ENCODE measurements around the gene IPO4. TPM values are rescaled to one million over a fixed set of nuclear protein-coding genes. Genes with fewer than 3 reads are reported as not detected.

Gene IPO4
- total and polyA plus RNA-seq, 2 of the 13 experiments (the other 11 are each of a cell fraction or from before 2014, with no cell fraction given): 39.0 to 179 TPM

DNA sequence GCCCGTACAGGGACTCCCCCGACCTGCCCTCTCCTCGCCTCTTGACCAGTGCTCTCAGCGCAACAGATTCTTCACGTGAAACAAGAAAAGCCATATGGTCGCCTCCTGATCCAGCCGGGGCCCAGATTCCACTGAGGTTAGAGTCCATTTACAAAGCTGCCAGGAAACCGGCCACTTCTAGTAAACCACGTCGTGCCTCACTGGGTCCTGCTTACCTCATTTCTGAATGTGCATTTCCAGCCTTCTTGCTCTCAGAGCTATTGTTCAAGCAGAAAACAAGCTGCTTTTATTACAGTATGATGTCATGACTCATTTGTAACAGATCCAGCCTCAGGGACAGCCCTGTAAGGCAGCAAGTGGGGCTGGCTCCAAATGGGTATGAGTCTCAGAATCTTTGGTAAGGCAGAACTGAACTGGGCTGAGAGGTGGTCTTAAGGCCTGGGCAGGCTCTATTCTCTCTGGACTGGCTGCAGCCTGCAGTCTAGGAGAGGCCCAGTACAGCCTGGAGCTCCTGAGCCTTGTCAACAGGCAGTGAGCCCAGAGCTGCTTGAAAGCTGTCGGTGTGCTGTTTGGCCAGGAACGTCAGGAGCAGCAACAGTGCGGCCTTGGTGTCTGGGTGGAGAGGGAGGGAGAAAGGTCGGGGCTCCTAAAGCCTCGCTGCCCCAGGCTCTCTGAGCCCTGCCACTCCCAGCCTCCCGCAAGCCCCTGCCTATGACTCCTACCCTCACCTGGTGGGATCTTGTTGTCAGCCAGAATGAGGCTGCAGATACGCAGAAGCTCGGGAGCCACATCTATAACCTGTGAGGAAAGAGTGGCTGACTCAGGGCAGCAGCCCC lies 8.4 kb downstream of the IPO4 start:
- Histone ChIP-seq H3K36me3 (replicated peaks in 1 of 2; ENCODE audit: control insufficient read depth in 1 of 2, insufficient read depth in 2 of 2, low read length in 2 of 2) (peaks cover 69 to 75% of the 10 kb centered on the region in 2 experiments), H4K20me1 (ENCODE audit: insufficient read depth, low read length) (no peaks in the 10 kb centered on the region), H3K4me2 (ENCODE audit: low read depth, low read length) (no peak overlapping the region), H3K4me1 (ENCODE audit: insufficient read depth, low read length) (no peaks in the 10 kb centered on the region), H3K27me3 (ENCODE audit: control insufficient read depth in 1 of 2, insufficient read depth in 2 of 2, low read length in 2 of 2) (no peaks in the 10 kb centered on the region), H3K27ac (ENCODE audit: extremely low read length, insufficient read depth, low read length) (no peak overlapping the region), H3K79me2 (ENCODE audit: insufficient read depth, low read length) (no peaks in the 10 kb centered on the region), H3K9ac (ENCODE audit: insufficient read depth, low read depth, low read length) (no peak overlapping the region), H3K9me3 (ENCODE audit: low read length) (no peaks in the 10 kb centered on the region), H2AFZ (ENCODE audit: low read length) (no peak overlapping the region), H3K4me3 (replicated peaks in 1 of 3; ENCODE audit: insufficient read depth in 1 of 3, low read depth in 2 of 3, low read length in 3 of 3) (no peak overlapping the region)
- FAIRE-seq (no peak), ATAC-seq (no peak), DNase-seq (ENCODE audit: low spot score) (no peak)
- ChIA-PET CTCF (ENCODE audit: low intra/inter-chr PET ratio, low total read pairs) (no interaction called here), POLR2A (interaction anchor here (0.8 to 8.1 kb wide), 14 partner anchors 8 to 129 kb away, joined by 3 to 65 read pairs (median 6); partner anchors contain the start of genes CARMIL3, CHMP4A, DCAF11 and EMC9)
- in situ Hi-C loops (cut with HindIII; ENCODE audit: extremely low pct_ligation_motif_present, low pct_unique_long_range_greater_than_20kb): no loop called here
- intact Hi-C loops (cut with micrococcal nuclease; ENCODE audit: unreplicated experiment): no loop called here
- 96% methylated on average over 18 of the region's 18 CpGs for WGBS (ENCODE audit: low lambda C conversion rate)
- no TSS peak for BruUV-seq (replicated peaks)
- TF ChIP-seq CREB1 (IDR thresholded peaks at IDR 0.05) (0 out of 2 replicates have a peak, but pooled peaks have one; percentile 24), CREB1 (CRISPR knock-in tag; IDR thresholded peaks at IDR 0.05) (no peak), RORA (CRISPR knock-in tag; IDR thresholded peaks at IDR 0.05) (no peak), ATF7 (IDR thresholded peaks at IDR 0.05) (peak; percentile 84), ATF7 (CRISPR knock-in tag; IDR thresholded peaks at IDR 0.05) (no peak), HNRNPLL (IDR thresholded peaks at IDR 0.05; ENCODE audit: low read depth, low read length, poor library complexity, severe bottlenecking) (no peak), SP2 (CRISPR knock-in tag; IDR thresholded peaks at IDR 0.05) (no peak), ZNF446 (CRISPR knock-in tag; IDR thresholded peaks at IDR 0.05) (peak; percentile 23; the same call in 1 of the 2 replicates), ZBTB3 (CRISPR knock-in tag; IDR thresholded peaks at IDR 0.05; ENCODE audit: borderline replicate concordance, low read depth) (no peak), ZNF616 (CRISPR knock-in tag; IDR thresholded peaks at IDR 0.05; ENCODE audit: low read depth) (no peak), HES4 (CRISPR knock-in tag; IDR thresholded peaks at IDR 0.05; ENCODE audit: borderline replicate concordance) (0 out of 2 replicates have a peak, but pooled peaks have one; percentile 22), IRX3 (CRISPR knock-in tag; IDR thresholded peaks at IDR 0.05; ENCODE audit: borderline replicate concordance, low read depth) (no peak), NCOA1 (CRISPR knock-in tag; IDR thresholded peaks at IDR 0.05) (peak; percentile 32; the same call in 1 of the 2 replicates)
- TF ChIP-seq, protein P1, sequence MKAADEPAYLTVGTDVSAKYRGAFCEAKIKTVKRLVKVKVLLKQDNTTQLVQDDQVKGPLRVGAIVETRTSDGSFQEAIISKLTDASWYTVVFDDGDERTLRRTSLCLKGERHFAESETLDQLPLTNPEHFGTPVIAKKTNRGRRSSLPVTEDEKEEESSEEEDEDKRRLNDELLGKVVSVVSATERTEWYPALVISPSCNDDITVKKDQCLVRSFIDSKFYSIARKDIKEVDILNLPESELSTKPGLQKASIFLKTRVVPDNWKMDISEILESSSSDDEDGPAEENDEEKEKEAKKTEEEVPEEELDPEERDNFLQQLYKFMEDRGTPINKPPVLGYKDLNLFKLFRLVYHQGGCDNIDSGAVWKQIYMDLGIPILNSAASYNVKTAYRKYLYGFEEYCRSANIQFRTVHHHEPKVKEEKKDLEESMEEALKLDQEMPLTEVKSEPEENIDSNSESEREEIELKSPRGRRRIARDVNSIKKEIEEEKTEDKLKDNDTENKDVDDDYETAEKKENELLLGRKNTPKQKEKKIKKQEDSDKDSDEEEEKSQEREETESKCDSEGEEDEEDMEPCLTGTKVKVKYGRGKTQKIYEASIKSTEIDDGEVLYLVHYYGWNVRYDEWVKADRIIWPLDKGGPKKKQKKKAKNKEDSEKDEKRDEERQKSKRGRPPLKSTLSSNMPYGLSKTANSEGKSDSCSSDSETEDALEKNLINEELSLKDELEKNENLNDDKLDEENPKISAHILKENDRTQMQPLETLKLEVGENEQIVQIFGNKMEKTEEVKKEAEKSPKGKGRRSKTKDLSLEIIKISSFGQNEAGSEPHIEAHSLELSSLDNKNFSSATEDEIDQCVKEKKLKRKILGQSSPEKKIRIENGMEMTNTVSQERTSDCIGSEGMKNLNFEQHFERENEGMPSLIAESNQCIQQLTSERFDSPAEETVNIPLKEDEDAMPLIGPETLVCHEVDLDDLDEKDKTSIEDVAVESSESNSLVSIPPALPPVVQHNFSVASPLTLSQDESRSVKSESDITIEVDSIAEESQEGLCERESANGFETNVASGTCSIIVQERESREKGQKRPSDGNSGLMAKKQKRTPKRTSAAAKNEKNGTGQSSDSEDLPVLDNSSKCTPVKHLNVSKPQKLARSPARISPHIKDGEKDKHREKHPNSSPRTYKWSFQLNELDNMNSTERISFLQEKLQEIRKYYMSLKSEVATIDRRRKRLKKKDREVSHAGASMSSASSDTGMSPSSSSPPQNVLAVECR (CRISPR knock-in tag; IDR thresholded peaks at IDR 0.05; ENCODE audit: borderline replicate concordance): no peak
- TF ChIP-seq, protein P2, sequence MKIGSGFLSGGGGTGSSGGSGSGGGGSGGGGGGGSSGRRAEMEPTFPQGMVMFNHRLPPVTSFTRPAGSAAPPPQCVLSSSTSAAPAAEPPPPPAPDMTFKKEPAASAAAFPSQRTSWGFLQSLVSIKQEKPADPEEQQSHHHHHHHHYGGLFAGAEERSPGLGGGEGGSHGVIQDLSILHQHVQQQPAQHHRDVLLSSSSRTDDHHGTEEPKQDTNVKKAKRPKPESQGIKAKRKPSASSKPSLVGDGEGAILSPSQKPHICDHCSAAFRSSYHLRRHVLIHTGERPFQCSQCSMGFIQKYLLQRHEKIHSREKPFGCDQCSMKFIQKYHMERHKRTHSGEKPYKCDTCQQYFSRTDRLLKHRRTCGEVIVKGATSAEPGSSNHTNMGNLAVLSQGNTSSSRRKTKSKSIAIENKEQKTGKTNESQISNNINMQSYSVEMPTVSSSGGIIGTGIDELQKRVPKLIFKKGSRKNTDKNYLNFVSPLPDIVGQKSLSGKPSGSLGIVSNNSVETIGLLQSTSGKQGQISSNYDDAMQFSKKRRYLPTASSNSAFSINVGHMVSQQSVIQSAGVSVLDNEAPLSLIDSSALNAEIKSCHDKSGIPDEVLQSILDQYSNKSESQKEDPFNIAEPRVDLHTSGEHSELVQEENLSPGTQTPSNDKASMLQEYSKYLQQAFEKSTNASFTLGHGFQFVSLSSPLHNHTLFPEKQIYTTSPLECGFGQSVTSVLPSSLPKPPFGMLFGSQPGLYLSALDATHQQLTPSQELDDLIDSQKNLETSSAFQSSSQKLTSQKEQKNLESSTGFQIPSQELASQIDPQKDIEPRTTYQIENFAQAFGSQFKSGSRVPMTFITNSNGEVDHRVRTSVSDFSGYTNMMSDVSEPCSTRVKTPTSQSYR (CRISPR knock-in tag; IDR thresholded peaks at IDR 0.05; ENCODE audit: borderline replicate concordance): no peak
- TF ChIP-seq, protein P3, sequence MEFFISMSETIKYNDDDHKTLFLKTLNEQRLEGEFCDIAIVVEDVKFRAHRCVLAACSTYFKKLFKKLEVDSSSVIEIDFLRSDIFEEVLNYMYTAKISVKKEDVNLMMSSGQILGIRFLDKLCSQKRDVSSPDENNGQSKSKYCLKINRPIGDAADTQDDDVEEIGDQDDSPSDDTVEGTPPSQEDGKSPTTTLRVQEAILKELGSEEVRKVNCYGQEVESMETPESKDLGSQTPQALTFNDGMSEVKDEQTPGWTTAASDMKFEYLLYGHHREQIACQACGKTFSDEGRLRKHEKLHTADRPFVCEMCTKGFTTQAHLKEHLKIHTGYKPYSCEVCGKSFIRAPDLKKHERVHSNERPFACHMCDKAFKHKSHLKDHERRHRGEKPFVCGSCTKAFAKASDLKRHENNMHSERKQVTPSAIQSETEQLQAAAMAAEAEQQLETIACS (CRISPR knock-in tag; IDR thresholded peaks at IDR 0.05): no peak

Data from HepG2 (cell line).